NCI-H524 treated with DMSO at 0.1 percent for 48 hours (cell line): ENCODE measurements around the gene EDN2.

Experiments
- DNase-seq: peaks from one replicate; lab custom pipeline; 2025; lab: John Stamatoyannopoulos, UW

Gene EDN2

GRCh38 chr1:41437011-41437355 is 47.5 kb downstream of the EDN2 start:
- no peak for DNase-seq

GRCh38 chr1:41436281-41437010 is 48.0 kb downstream of the EDN2 start:
- no peak for DNase-seq

DNA sequence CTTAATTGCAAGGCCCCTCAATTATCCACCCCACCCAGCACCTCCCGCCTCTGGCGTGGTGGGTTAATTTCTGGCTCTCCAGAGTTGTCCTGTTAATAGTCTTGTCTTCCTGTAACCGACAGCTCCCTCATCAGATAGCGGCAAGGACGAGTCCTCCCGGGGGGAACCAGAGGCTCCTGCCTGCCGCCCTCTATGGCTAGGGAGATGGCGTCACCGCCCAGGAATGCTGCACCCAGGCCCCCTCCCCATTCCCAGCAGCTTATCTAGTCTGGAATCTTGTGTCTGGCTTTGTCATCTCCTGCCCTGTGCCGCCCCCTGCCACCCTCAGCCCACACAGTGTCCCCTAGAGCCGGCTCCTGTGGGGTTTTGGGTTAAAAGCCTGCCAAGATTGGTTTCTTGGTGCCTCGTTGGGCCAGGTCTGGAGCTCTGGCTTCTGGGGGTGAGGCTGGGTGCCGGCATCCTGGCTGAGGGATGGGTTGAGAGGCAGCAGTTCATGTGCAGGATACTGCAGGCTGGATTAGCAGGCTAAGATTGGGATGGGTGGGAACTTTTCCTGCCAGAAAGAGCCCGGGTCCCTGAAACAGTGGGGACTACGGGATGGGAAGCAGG is 48.8 kb downstream of the EDN2 start:
- no peak for DNase-seq

DNA sequence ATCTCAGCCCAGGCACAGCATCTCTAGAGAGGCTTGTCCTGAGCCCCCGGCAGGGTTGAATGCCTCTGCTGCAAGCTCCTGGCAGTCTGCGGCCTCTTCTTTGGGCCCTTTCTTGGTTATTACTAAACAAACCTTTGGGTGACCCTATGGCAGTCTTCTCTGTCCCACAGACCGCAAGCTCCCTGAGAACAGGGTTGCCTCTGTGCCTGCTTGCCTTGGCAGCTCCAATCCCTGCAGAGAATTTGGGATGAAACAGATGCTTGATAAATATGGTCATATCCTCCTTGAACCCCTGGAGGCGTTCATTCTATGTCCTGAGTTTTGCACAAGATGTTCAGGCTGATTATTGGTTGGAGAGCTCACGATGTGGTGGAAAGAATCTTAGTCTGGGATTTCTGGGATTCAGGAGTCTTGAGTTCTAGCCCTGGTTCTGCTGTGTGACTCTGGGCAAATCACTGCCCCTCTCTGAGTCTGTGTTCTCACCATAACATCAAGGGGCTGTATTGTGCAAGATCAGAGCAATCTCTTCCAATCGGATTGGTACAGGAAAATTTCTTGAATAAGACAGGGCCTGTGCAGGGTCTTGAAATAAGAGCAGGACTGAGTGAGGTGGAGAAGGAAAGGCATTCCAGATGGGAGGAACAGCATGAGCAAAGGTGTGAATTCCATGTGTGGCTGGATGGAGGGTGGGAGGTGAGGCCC is 49.6 kb downstream of the EDN2 start:
- DNase-seq: no peak

DNA sequence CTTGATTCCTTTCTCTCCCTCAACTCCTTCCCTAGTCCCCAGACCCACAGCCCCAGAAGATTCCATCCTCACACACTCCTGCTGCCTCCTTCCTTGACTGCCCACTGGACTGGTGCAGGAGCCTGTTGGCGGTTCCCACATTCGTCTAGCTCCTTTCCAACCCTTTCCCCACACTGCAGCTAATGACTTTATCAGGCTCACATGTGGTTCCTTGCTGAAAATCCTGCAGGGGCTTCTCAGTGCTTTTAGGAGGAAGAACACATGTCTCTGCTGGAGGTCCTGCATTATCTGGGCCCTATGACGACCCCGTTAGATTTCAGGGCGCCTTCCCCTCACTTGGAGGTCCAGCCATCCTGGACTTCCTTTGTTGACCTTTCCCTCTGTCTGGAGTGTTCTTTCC is 50.2 kb downstream of the EDN2 start:
- DNase-seq: no peak

- DNase-seq: no peak
Observed at GRCh38 chr1:41433501-41433900, 51.0 kb downstream of the EDN2 start.

DNA sequence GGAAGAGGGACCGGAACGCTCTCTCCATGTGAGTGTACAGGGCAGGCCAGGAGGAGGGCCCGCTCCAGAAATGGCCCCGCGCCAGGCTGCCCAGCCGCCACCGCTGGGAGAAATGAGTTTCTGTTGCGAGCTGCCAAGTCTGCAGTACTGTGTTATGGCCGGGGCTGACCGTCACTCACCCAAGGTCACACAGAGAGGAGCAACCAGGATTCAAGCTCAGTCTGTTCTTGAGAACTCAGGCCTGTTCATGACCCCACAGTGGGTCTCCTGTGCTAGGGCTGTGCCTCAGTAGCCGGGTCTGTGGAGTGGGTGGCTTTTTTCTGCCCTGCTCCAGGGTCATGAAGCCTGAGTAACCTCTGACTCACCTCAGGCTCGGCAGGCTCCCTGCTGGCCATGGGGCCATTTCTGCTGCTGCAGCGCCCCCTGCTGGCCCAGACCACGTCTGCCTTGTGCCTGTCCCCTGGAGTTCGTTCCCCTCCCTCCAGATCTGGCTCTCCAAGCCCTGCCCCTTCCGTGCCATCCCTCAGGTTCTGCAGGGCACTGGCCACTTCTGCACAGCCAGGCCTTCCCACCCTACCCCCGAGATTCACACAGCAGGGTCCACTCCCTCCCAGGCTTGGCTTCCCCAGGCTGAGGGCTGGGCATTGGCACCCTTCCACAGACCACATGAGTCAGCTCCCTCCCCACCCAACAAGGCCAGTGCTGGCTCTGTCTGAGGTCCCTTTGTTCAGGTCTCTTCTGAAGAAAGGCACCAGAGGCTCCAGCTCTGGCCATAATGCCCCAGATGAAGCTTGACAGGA is 51.8 kb downstream of the EDN2 start:
- no peak for DNase-seq

DNA sequence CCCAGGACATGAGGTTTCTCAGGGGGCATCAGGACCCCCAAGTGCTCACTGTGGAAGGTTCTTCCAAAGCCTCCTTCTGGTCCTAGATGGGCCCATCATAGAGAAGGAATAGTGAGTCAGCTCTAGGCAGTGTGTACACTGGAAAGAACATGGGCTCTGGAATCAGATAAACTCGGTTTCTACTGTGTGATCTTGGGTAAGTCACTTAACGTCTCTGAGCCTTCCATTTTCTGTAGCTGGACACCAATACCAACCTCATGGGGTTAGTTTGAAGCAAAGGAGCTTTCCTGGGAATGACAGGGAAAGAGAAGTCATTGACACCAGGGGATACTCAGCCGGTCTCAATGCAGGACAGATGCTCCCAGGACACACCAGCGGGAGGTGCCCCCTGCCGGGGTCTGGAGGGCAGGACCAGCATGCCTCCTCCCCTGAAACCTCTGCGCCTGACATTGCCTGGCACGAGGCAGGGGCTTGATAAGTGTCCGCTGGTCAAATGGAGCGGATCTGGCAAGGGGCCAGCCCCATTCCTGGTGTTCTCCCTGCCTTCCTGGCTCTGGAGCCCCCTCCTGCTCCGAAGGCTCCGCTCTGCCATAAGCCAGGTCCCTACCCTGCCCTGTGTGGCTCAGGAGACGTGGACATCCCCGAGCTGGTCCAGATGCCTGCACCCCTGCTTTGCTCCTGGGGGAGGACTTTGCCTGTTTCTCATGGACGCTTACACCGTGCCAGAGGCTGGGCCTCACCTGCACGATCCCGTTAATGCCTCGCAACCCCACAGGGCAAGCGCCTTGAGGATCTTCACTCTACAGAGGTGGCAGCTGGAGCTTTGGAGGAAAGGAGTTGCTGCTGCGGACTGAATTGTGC is 52.8 kb downstream of the EDN2 start:
- DNase-seq: no peak

DNA sequence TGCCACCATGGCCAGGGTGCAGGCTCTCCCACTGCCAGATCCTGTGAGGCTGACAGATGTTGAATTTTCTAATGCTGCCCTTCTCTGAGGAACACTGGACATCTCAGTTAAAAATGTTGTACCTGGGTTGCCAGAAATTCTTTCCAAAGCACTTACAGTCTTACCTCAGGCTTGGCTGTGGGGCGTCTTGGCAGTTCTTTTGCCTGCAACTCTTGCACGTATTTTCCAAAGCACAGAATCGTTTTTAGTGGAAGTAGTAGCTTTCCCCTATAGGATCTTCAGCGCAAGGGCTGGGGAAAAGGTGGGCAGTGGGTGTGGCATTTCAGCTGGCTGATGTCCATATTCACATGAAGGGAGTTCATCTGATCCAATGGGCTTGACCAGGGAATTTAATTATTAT is 53.9 kb downstream of the EDN2 start:
- DNase-seq: no peak

- DNase-seq: no peak
Observed at GRCh38 chr1:41430069-41430468, 54.4 kb downstream of the EDN2 start.

GRCh38 chr1:41429641-41430035 is 54.8 kb downstream of the EDN2 start:
- DNase-seq: no peak
